ENCODE measurements around the gene BABAM1. TPM values are rescaled to one million over a fixed set of nuclear protein-coding genes. Genes with fewer than 3 reads are reported as not detected.

The BABAM1 gene
- total RNA-seq, 3 donors from 2014 or later (not counting 1 experiment from before 2014, with no cell fraction given) = 106 to 127 (median 106) TPM

DNA sequence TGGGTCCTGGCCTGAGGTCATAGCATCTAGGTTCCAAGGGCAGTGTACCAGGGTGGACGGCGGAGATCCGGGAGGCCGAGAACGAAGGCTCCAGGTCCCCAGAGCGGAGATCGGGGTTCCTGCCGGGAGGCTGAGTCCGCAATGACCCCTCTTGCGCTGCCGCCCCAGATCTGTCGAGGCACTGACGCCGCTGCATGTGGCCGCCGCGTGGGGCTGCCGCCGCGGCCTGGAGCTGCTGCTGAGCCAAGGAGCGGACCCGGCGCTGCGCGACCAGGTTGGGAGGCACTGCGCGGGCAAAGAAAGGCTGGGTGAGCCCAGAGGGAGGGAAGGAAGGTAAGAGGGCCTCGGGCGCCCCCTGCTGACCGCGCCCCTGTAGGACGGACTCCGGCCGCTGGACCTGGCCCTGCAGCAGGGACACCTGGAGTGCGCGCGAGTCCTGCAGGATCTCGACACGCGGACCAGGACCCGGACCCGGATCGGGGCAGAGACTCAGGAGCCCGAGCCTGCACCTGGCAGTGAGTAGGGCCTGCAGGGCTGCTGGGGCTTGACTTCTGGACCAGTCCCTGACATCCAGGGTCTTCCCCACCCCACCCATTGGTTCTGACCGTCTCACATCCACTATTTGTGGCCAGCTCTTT is 15.4 kb downstream of the BABAM1 start:
- Histone ChIP-seq H3K9me3 (ENCODE audit: control insufficient read depth, insufficient read depth, low read length) (no peaks in the 10 kb centered on the region), H3K27ac (ENCODE audit: low read length) (no peak overlapping the region), H3K4me3 (ENCODE audit: low read length) (peak overlapping the region; percentile 31), H3K4me1 (ENCODE audit: control insufficient read depth, insufficient read depth, low read length) (peaks cover 19% of the 10 kb centered on the region), H3K36me3 (ENCODE audit: control insufficient read depth, insufficient read depth, low read length) (peaks cover 6% of the 10 kb centered on the region), H3K27me3 (ENCODE audit: control insufficient read depth, insufficient read depth, low read length) (peaks cover 12% of the 10 kb centered on the region)
- Mint-ChIP-seq H3K27me3 (ENCODE audit: low read depth in 2 of 2) (peaks cover 0 to 22% of the 10 kb centered on the region in 2 donors), H3K36me3 (no peaks in the 10 kb centered on the region), H3K9me3 (no peaks in the 10 kb centered on the region), H3K4me1 (peaks cover 0 to 14% of the 10 kb centered on the region in 2 donors), H3K4me3 (peak overlapping the region; percentile 74), H3K27ac (no peak overlapping the region)
- ATAC-seq (peak; percentile 92 to 98 (median 96)), DNase-seq (peak; percentile 76 to 87)
- 4% methylated on average over 45 of the region's 45 CpGs for WGBS (ENCODE audit: insufficient coverage)
- TF ChIP-seq, protein P1, sequence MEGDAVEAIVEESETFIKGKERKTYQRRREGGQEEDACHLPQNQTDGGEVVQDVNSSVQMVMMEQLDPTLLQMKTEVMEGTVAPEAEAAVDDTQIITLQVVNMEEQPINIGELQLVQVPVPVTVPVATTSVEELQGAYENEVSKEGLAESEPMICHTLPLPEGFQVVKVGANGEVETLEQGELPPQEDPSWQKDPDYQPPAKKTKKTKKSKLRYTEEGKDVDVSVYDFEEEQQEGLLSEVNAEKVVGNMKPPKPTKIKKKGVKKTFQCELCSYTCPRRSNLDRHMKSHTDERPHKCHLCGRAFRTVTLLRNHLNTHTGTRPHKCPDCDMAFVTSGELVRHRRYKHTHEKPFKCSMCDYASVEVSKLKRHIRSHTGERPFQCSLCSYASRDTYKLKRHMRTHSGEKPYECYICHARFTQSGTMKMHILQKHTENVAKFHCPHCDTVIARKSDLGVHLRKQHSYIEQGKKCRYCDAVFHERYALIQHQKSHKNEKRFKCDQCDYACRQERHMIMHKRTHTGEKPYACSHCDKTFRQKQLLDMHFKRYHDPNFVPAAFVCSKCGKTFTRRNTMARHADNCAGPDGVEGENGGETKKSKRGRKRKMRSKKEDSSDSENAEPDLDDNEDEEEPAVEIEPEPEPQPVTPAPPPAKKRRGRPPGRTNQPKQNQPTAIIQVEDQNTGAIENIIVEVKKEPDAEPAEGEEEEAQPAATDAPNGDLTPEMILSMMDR (IDR thresholded peaks at IDR 0.05) = peak; percentile 86
- intact Hi-C loops (cut with micrococcal nuclease) = loop anchor here (1.0 kb wide), 3 partner anchors 77 to 511 kb away; no protein-coding TSS in a partner anchor

DNA sequence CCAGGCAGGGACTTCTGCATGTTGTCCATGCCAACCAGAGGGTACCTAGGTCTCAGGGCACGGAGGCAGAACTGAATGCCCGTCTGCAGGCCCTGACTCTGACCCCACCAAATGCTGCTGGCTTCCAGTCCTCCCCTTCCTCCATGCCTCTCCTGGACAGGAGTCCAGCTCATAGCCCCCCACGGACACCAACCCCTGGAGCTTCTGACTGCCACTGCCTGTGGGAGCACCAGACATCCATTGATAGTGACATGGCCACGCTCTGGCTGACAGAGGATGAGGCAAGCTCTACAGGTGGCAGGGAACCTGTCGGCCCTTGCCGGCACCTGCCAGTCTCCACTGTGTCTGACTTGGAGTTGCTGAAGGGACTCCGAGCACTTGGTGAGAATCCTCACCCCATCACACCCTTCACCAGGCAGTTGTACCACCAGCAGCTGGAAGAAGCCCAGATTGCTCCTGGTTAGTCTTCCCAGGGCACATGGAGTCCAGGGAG is 16.3 kb downstream of the BABAM1 start:
- no peak overlapping the region for H3K27ac ChIP-seq (ENCODE audit: low read length)
- Mint-ChIP-seq H3K9me3 (no peaks in the 10 kb centered on the region), H3K4me1 (peaks cover 0 to 14% of the 10 kb centered on the region in 2 donors), H3K27me3 (ENCODE audit: low read depth in 2 of 2) (peaks cover 0 to 22% of the 10 kb centered on the region in 2 donors), H3K36me3 (no peaks in the 10 kb centered on the region), H3K27ac (no peak overlapping the region), H3K4me3 (no peak overlapping the region)
- intact Hi-C loops (cut with micrococcal nuclease) = no loop called here
- H3K27me3 ChIP-seq (ENCODE audit: control insufficient read depth, insufficient read depth, low read length) = peaks cover 12% of the 10 kb centered on the region
- ATAC-seq (no peak), DNase-seq (no peak)
- H3K9me3 ChIP-seq (ENCODE audit: control insufficient read depth, insufficient read depth, low read length) = no peaks in the 10 kb centered on the region
- H3K4me3 ChIP-seq (ENCODE audit: low read length) = no peak overlapping the region
- H3K36me3 ChIP-seq (ENCODE audit: control insufficient read depth, insufficient read depth, low read length) = peaks cover 5% of the 10 kb centered on the region
- TF ChIP-seq, protein P1 (IDR thresholded peaks at IDR 0.05) = no peak
- H3K4me1 ChIP-seq (ENCODE audit: control insufficient read depth, insufficient read depth, low read length) = peaks cover 19% of the 10 kb centered on the region
- WGBS (ENCODE audit: insufficient coverage) = 92% methylated on average over 7 of the region's 7 CpGs

DNA sequence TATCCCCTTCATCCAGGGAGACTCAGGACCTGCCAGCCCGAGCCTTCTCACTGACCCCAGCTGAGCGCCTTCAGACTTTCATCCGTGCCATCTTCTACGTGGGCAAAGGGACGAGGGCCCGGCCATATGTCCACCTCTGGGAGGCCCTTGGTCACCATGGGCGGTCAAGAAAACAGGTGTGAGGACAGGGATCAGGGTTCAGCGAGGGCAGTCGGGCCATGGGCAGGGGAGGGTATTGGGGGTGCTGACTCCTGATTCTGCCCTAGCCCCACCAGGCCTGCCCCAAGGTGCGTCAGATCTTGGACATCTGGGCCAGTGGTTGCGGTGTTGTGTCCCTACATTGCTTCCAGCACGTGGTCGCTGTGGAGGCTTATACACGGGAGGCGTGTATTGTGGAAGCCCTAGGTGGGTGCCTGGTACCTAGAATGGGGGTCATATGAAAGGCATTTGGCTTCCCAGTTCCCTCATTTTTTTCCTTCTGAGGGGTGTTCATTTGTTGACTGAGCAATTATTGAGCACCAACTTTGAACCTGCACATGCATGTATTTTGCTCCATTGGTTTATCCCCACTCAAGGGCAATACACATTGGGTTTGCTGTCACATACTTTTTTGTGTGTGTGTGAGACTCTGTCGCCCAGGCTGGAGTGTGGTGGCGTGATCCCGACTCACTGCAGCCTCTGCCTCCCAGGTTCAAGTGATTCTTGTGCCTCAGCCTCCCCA is 18.3 kb downstream of the BABAM1 start:
- Mint-ChIP-seq H3K36me3 (no peaks in the 10 kb centered on the region), H3K9me3 (no peaks in the 10 kb centered on the region), H3K4me3 (no peak overlapping the region), H3K27me3 (ENCODE audit: low read depth in 2 of 2) (peaks cover 0 to 22% of the 10 kb centered on the region in 2 donors), H3K4me1 (peaks cover 0 to 14% of the 10 kb centered on the region in 2 donors), H3K27ac (no peak overlapping the region)
- intact Hi-C loops (cut with micrococcal nuclease) = no loop called here
- H3K9me3 ChIP-seq (ENCODE audit: control insufficient read depth, insufficient read depth, low read length) = no peaks in the 10 kb centered on the region
- peaks cover 21% of the 10 kb centered on the region for H3K4me1 ChIP-seq (ENCODE audit: control insufficient read depth, insufficient read depth, low read length)
- ATAC-seq (no peak), DNase-seq (no peak)
- peaks cover 12% of the 10 kb centered on the region for H3K27me3 ChIP-seq (ENCODE audit: control insufficient read depth, insufficient read depth, low read length)
- H3K36me3 ChIP-seq (ENCODE audit: control insufficient read depth, insufficient read depth, low read length) = no peaks in the 10 kb centered on the region
- H3K4me3 ChIP-seq (ENCODE audit: low read length) = no peak overlapping the region
- TF ChIP-seq, protein P1 (IDR thresholded peaks at IDR 0.05) = no peak
- H3K27ac ChIP-seq (ENCODE audit: low read length) = no peak overlapping the region
- 91% methylated on average over 18 of the region's 18 CpGs for WGBS (ENCODE audit: insufficient coverage)
